Tibial artery (tissue), 4 donors: ENCODE measurements around the gene FYTTD1.

Experiments
- DNase-seq, 2 donors: peaks; one replicate each; pipeline ENCODE4 v3.0.0-alpha.2; 2019
- H3K27ac ChIP-seq, 2 donors: fragments of 200-600 bp; sonication (generic) in 1 of 2; 1 replicate in 1 of 2; 2 replicates in 1 of 2; pipeline ENCODE4 v1.5.1; 2018 to 2019; ENCODE audit warnings: mild to moderate bottlenecking in 1 of 2
- H3K27me3 ChIP-seq, 2 donors: fragments of 200-600 bp; sonication (generic) in 1 of 2; one replicate each; pipeline versions ENCODE4 v1.5.1 to v1.6.0; 2016 to 2019
- H3K36me3 ChIP-seq, 3 donors: fragments of 200-600 bp; sonication (generic) in 2 of 3; one replicate each; pipeline ENCODE4 v1.5.1; 2016 to 2019; ENCODE audit warnings: mild to moderate bottlenecking in 2 of 3
- H3K4me1 ChIP-seq, 4 donors: fragments of 200-600 bp; sonication (generic) in 2 of 4; 1 replicate in 3 of 4; 2 replicates in 1 of 4; pipeline ENCODE4 v1.5.1; 2016 to 2019
- H3K4me3 ChIP-seq, 2 donors: fragments of 200-600 bp; sonication (generic) in 1 of 2; 1 replicate in 1 of 2; 2 replicates in 1 of 2; pipeline ENCODE4 v1.5.1; 2018 to 2019; ENCODE audit warnings: mild to moderate bottlenecking in 2 of 2
- H3K9me3 ChIP-seq, 3 donors: fragments of 200-600 bp; sonication (generic) in 1 of 3; one replicate each; pipeline ENCODE4 v1.5.1; 2016 to 2019
- intact Hi-C: fragments of 100-400 bp; cut with DNase I; formaldehyde crosslinking; loops from one replicate; pipeline ENCODE4 v1.15.0; 2023; ENCODE audit warnings: low total_unique reads
- TF ChIP-seq, protein P1 (sequence below), 2 experiments: fragments of 200-600 bp in 1 of 2; fragments of 450-650 bp in 1 of 2; IDR thresholded peaks; one replicate each; pipeline ENCODE4 v1.5.1; 2017 to 2019; ENCODE audit warnings: antibody characterized with exemption in 2 of 2, mild to moderate bottlenecking in 1 of 2, moderate library complexity in 1 of 2

FYTTD1 gene

DNA sequence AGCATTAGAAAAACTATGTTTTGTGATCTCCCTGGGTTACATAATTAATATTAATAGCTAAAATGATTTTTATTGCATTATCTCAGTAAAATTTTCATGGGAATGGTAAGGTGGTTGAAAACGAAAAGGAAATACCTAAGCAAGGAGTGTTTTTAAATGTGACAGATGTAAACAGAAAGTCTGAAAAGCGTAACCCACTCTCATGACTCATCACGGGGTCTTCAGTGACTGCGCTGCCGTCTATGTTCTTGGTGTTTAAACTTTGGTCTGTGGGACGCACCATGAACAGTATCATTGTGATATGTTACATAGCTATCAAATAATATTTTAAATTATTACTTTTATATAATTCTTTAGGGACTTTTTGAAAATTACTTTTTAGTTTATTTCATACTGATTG lies 61.2 kb downstream of the FYTTD1 start:
- no peak for DNase-seq
- intact Hi-C loops: no loop called here
- H3K4me3 ChIP-seq: no peak overlapping the region
- H3K27me3 ChIP-seq: no peaks in the 10 kb centered on the region
- H3K4me1 ChIP-seq: peaks cover 0 to 52% (median 31%) of the 10 kb centered on the region in 4 donors
- H3K36me3 ChIP-seq: no peaks in the 10 kb centered on the region
- no peak overlapping the region for H3K27ac ChIP-seq
- TF ChIP-seq, protein P1, sequence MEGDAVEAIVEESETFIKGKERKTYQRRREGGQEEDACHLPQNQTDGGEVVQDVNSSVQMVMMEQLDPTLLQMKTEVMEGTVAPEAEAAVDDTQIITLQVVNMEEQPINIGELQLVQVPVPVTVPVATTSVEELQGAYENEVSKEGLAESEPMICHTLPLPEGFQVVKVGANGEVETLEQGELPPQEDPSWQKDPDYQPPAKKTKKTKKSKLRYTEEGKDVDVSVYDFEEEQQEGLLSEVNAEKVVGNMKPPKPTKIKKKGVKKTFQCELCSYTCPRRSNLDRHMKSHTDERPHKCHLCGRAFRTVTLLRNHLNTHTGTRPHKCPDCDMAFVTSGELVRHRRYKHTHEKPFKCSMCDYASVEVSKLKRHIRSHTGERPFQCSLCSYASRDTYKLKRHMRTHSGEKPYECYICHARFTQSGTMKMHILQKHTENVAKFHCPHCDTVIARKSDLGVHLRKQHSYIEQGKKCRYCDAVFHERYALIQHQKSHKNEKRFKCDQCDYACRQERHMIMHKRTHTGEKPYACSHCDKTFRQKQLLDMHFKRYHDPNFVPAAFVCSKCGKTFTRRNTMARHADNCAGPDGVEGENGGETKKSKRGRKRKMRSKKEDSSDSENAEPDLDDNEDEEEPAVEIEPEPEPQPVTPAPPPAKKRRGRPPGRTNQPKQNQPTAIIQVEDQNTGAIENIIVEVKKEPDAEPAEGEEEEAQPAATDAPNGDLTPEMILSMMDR (IDR thresholded peaks at IDR 0.05): no peak
- H3K9me3 ChIP-seq: no peaks in the 10 kb centered on the region

DNA sequence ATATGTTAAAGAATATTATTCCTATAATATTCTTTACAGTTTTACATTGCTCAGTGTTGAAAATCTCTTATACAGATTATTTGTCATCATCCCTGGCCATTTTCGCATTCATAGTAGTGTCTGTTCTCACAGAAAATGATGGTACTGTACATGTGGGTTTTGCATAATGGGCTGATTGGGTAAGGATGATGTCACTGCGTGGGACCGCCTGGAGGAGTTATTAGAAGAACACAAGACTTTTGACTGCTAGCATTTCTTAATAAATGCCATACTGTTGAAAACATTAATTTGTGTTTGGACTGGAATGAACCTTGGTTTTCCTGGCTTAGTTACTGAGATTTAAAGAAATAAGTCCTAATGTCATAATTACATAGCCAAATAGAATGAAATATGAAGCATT lies 61.7 kb downstream of the FYTTD1 start:
- H3K27me3 ChIP-seq: no peaks in the 10 kb centered on the region
- H3K4me3 ChIP-seq: no peak overlapping the region
- intact Hi-C loops: no loop called here
- TF ChIP-seq, protein P1 (IDR thresholded peaks at IDR 0.05): no peak
- DNase-seq: peak in 1 of 2 donors; percentile 81
- peak overlapping the region; percentile 32 to 40 for H3K27ac ChIP-seq
- H3K36me3 ChIP-seq: no peaks in the 10 kb centered on the region
- H3K9me3 ChIP-seq: no peaks in the 10 kb centered on the region
- peaks cover 0 to 52% (median 31%) of the 10 kb centered on the region in 4 donors for H3K4me1 ChIP-seq

- H3K4me3 ChIP-seq: no peak overlapping the region
- no peak overlapping the region for H3K27ac ChIP-seq
Observed at GRCh38 chr3:197814372-197814771, 64.7 kb downstream of the FYTTD1 start.

DNA sequence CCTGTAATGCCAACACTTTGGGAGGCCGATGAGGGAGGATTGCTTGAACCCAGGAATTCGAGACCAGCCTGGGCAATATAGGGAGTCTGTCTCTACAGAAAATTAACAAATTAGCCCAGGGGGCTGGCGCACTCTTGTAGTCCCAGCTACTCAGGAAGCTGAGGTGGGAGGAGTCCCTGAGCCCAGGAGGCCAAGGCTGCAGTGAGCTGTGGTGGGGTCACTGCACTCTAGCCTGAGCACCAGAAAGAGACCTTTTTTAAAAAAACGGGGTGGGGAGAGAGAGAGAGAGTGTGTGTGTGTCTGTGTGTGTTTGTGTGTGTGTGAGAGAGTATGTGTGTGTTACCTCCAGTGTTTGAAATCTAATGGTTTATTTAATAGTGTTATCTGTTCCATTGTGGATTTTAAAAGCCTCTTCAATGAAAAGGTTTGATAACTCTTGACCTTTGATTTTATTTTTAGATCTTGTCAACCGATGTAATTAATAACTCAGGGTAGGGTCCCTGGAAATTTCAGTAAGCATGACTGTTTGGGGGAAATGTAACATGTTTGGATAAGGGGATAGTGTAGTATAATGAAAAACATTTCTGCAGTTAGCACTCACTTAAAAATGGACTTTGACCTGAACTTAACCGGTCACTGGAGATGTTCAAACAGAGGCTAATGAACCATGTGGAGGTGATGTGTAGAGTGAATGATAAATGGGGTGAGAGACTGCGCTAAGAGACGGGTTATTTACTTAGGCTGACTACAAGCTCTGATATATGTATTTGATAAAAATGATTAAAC lies 71.1 kb downstream of the FYTTD1 start:
- H3K36me3 ChIP-seq: peaks cover 0 to 24% (median 15%) of the 10 kb centered on the region in 3 donors
- no peak for DNase-seq
- intact Hi-C loops: no loop called here

More at GRCh38 chr3:197814372-197814771, 64.7 kb downstream of the FYTTD1 start:
- no peaks in the 10 kb centered on the region for H3K36me3 ChIP-seq
- peaks cover 0 to 33% (median 20%) of the 10 kb centered on the region in 4 donors for H3K4me1 ChIP-seq
- TF ChIP-seq, protein P1 (IDR thresholded peaks at IDR 0.05): no peak
- H3K27me3 ChIP-seq: no peaks in the 10 kb centered on the region
- H3K9me3 ChIP-seq: no peaks in the 10 kb centered on the region
- intact Hi-C loops: no loop called here
- DNase-seq: no peak

GRCh38 chr3:197829397-197830045 lies 79.8 kb downstream of the FYTTD1 start:
- DNase-seq: no peak
- TF ChIP-seq, protein P1 (IDR thresholded peaks at IDR 0.05): no peak
- H3K27me3 ChIP-seq: no peaks in the 10 kb centered on the region
- H3K36me3 ChIP-seq: peaks cover 51 to 69% (median 66%) of the 10 kb centered on the region in 3 donors
- no peaks in the 10 kb centered on the region for H3K9me3 ChIP-seq
- H3K4me1 ChIP-seq: peaks cover 0 to 4% (median 0%) of the 10 kb centered on the region in 4 donors
- intact Hi-C loops: no loop called here
- no peak overlapping the region for H3K4me3 ChIP-seq
- no peak overlapping the region for H3K27ac ChIP-seq

More for the DNA sequence above, 71.1 kb downstream of the FYTTD1 start:
- H3K4me1 ChIP-seq: peaks cover 0 to 16% (median 2%) of the 10 kb centered on the region in 4 donors
- no peak overlapping the region for H3K27ac ChIP-seq
- no peaks in the 10 kb centered on the region for H3K27me3 ChIP-seq
- TF ChIP-seq, protein P1 (IDR thresholded peaks at IDR 0.05): no peak
- H3K9me3 ChIP-seq: no peaks in the 10 kb centered on the region
- H3K4me3 ChIP-seq: no peak overlapping the region
